SJCRH30 (cell line): ENCODE results near the gene GRK3. TPM values are rescaled to one million over a fixed set of nuclear protein-coding genes. Genes with fewer than 3 reads are reported as not detected.

Experiments
- DNase-seq, 2 experiments: peaks; one replicate each; pipeline ENCODE4 v3.0.0-alpha.2; 2015 to 2020
- H3K27ac ChIP-seq: fragments of 250-450 bp; sonication (Bioruptor Pico); 2 replicates; pipeline ENCODE4 v1.5.1; 2020; ENCODE audit warnings: mild to moderate bottlenecking, moderate library complexity
- H3K27me3 ChIP-seq: fragments of 250-450 bp; sonication (Bioruptor Pico); 2 replicates; pipeline ENCODE4 v1.5.1; 2020; ENCODE audit warnings: mild to moderate bottlenecking, moderate library complexity
- H3K36me3 ChIP-seq: fragments of 250-450 bp; sonication (Bioruptor Pico); 2 replicates; pipeline ENCODE4 v1.5.1; 2020; ENCODE audit warnings: mild to moderate bottlenecking, moderate library complexity
- H3K4me1 ChIP-seq: fragments of 250-450 bp; sonication (Bioruptor Pico); 2 replicates; pipeline ENCODE4 v1.5.1; 2020; ENCODE audit warnings: mild to moderate bottlenecking, moderate library complexity
- H3K4me3 ChIP-seq: fragments of 250-450 bp; sonication (Bioruptor Pico); 2 replicates; pipeline ENCODE4 v1.5.1; 2020; ENCODE audit warnings: mild to moderate bottlenecking, moderate library complexity
- H3K9me3 ChIP-seq: fragments of 250-450 bp; sonication (Bioruptor Pico); replicated peaks from 2 replicates; pipeline ENCODE4 v1.5.1; 2020; ENCODE audit warnings: mild to moderate bottlenecking, moderate library complexity
- total RNA-seq: library from RNA; depleted of rRNA; stranded (reverse); fragments of >200 nt; shearing (Covaris generic); gene quantifications from 2 replicates; pipeline ENCODE4 v1.2.3, GENCODE V29; 2014; rRNA removed

Gene GRK3
- total RNA-seq, 1 experiment from 2014 or later: 45.6 TPM

GRCh38 chr22:25770333-25770732, 205.9 kb downstream of the GRK3 start:
- Histone ChIP-seq H3K4me3 (no peak overlapping the region), H3K36me3 (peaks cover 96% of the 10 kb centered on the region), H3K27me3 (no peaks in the 10 kb centered on the region), H3K27ac (no peak overlapping the region), H3K9me3 (no peaks in the 10 kb centered on the region), H3K4me1 (no peaks in the 10 kb centered on the region)
- no peak for DNase-seq

GRCh38 chr22:25772288-25772687, 207.8 kb downstream of the GRK3 start:
- no peaks in the 10 kb centered on the region for H3K27me3 ChIP-seq
- no peak overlapping the region for H3K4me3 ChIP-seq
- no peaks in the 10 kb centered on the region for H3K4me1 ChIP-seq
- DNase-seq: no peak
- no peaks in the 10 kb centered on the region for H3K9me3 ChIP-seq
- H3K27ac ChIP-seq: no peak overlapping the region
- H3K36me3 ChIP-seq: peaks cover 94% of the 10 kb centered on the region

- Histone ChIP-seq H3K4me3 (no peak overlapping the region), H3K4me1 (no peaks in the 10 kb centered on the region), H3K27me3 (no peaks in the 10 kb centered on the region), H3K36me3 (peaks cover 94% of the 10 kb centered on the region), H3K27ac (no peak overlapping the region), H3K9me3 (no peaks in the 10 kb centered on the region)
- DNase-seq: peak in 1 of 2 experiments; percentile 43
These were observed 210.1 kb downstream of the GRK3 start for GRCh38 chr22:25774575-25775026.

- Histone ChIP-seq H3K4me3 (no peak overlapping the region), H3K36me3 (peaks cover 91% of the 10 kb centered on the region), H3K27me3 (no peaks in the 10 kb centered on the region), H3K27ac (no peak overlapping the region), H3K9me3 (no peaks in the 10 kb centered on the region), H3K4me1 (no peaks in the 10 kb centered on the region)
- DNase-seq: no peak
These were observed 211.1 kb downstream of the GRK3 start for GRCh38 chr22:25775531-25775930.

GRCh38 chr22:25777411-25777810, 212.9 kb downstream of the GRK3 start:
- Histone ChIP-seq H3K36me3 (peaks cover 90% of the 10 kb centered on the region), H3K4me1 (no peaks in the 10 kb centered on the region), H3K27me3 (no peaks in the 10 kb centered on the region), H3K4me3 (no peak overlapping the region), H3K27ac (no peak overlapping the region), H3K9me3 (no peaks in the 10 kb centered on the region)
- no peak for DNase-seq

GRCh38 chr22:25777870-25778269, 213.4 kb downstream of the GRK3 start:
- Histone ChIP-seq H3K4me3 (no peak overlapping the region), H3K27me3 (no peaks in the 10 kb centered on the region), H3K4me1 (no peaks in the 10 kb centered on the region), H3K9me3 (no peaks in the 10 kb centered on the region), H3K27ac (no peak overlapping the region), H3K36me3 (peaks cover 90% of the 10 kb centered on the region)
- peak; percentile 40 to 62 for DNase-seq

Other genes starting within 250 kb of the GRK3 start
- gene MYO18B, start 177.5 kb downstream of the GRK3 start, total RNA-seq: 32.4 and 40.6 TPM in 2 replicates